Mucosa of descending colon (tissue), 3 donors: Measurements from ENCODE around the gene FAM163A. TPM values are rescaled to one million over a fixed set of nuclear protein-coding genes. Genes with fewer than 3 reads are reported as not detected.

Experiments used
- ATAC-seq: fragments of 200-7000 bp; cut with Tn5 transposase; one replicate; pipeline ENCODE4 v1.9.1; 2020; ENCODE audit warnings: mild to moderate bottlenecking, moderate library complexity
- DNase-seq, 3 donors: peaks; one replicate each; pipeline ENCODE4 v3.0.0-alpha.2; 2020
- H3K36me3 ChIP-seq: fragments of 200-600 bp; one replicate; pipeline ENCODE4 v1.8.0; 2021; ENCODE audit warnings: low read depth, mild to moderate bottlenecking
- H3K4me1 ChIP-seq: fragments of 200-600 bp; one replicate; pipeline ENCODE4 v1.8.0; 2021; ENCODE audit warnings: low read depth, mild to moderate bottlenecking
- H3K4me3 ChIP-seq: fragments of 200-600 bp; one replicate; pipeline ENCODE4 v1.8.0; 2021; ENCODE audit warnings: mild to moderate bottlenecking
- H3K9me3 ChIP-seq: fragments of 200-600 bp; one replicate; pipeline ENCODE4 v1.8.0; 2021; ENCODE audit warnings: mild to moderate bottlenecking
- CTCF ChIP-seq: fragments of 200-600 bp; IDR thresholded peaks from one replicate; pipeline ENCODE4 v1.8.0; 2022; ENCODE audit warnings: antibody characterized with exemption, mild to moderate bottlenecking
- intact Hi-C, 2 donors: fragments of 100-400 bp; cut with DNase I in 1 of 2; cut with micrococcal nuclease in 1 of 2; formaldehyde crosslinking; loops; one replicate each; pipeline versions ENCODE4 v1.11.0 to v1.11.1; 2022; cut with DNase I, micrococcal nuclease
- total RNA-seq, 3 donors: library from RNA; stranded (reverse); fragmentation: NEBNext Ultra II Directional in 2 of 3; extraction: Animal tissue kit (Norgen Biotek cat#: 25700) in 2 of 3; gene quantifications; one replicate each; pipeline versions ENCODE4 v1.2.1 to v1.2.4, GENCODE V29; 2021 to 2023
- donor health status: DM: no; HTN: no; CAD: no; lungs with moderate emphysema.
- donor health status: DM: no; HTN: no; CAD: no.
- donor health status: DM: no; HTN: yes; CAD: no.

Gene FAM163A
- total RNA-seq, 3 donors from 2014 or later: 0.31 to 1.6 (median 0.32) TPM

DNA sequence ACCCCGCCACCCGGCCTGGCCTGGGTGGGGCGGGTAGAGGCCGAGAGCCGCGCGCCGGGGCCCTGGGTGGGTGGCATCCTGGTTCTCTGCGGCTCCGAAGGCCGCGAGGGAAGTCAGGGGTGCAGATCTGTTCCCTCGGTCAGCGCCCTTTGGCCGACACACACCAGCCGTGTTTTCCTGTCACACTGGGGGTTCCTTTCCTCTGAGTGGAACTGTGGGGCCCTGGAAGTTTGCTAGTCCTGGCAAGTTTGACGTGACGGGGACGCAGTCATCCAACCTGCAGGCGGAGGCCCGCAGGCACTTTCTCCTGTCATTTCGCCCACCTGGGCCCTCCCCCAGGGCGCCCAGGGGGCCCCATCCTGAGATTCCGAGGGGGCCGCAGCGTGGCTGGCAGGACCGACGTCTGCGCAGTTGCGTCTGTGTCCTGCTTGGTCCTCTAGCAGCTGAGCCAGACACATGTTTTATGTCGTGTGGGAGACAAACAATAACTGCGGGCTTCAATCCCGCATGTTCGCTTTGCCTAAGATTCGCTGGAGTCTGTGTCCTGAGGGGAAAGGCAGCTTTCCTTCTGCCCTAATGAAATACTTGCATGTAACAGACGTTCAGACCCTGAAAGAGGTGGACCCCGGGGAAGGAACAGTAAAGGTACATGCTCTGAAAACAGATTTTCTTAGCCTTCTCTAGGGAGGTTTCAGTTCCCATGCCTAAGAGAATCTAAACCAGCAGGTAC, 1.5 kb downstream of the FAM163A start:
- ATAC-seq: no peak
- Histone ChIP-seq H3K36me3 (no peaks in the 10 kb centered on the region), H3K9me3 (no peaks in the 10 kb centered on the region), H3K4me3 (no peak overlapping the region), H3K4me1 (peaks cover 15% of the 10 kb centered on the region)
- DNase-seq: no peak
- intact Hi-C loops: no loop called here
- no peak for TF ChIP-seq CTCF

- no peaks in the 10 kb centered on the region for H3K9me3 ChIP-seq
- intact Hi-C loops: no loop called here
- H3K36me3 ChIP-seq: no peaks in the 10 kb centered on the region
- H3K4me1 ChIP-seq: peaks cover 15% of the 10 kb centered on the region
- no peak overlapping the region for H3K4me3 ChIP-seq
- no peak for TF ChIP-seq CTCF
- DNase-seq (no peak), ATAC-seq (no peak)
Observed at GRCh38 chr1:179745131-179745611, 2.1 kb downstream of the FAM163A start.

GRCh38 chr1:179745743-179746142, 2.7 kb downstream of the FAM163A start:
- no peak overlapping the region for H3K4me3 ChIP-seq
- TF ChIP-seq CTCF: no peak
- no peak for DNase-seq
- no peaks in the 10 kb centered on the region for H3K9me3 ChIP-seq
- no peak for ATAC-seq
- intact Hi-C loops: no loop called here
- peaks cover 15% of the 10 kb centered on the region for H3K4me1 ChIP-seq
- H3K36me3 ChIP-seq: no peaks in the 10 kb centered on the region

- no peak for TF ChIP-seq CTCF
- DNase-seq: no peak
- ATAC-seq: no peak
- Histone ChIP-seq H3K36me3 (no peaks in the 10 kb centered on the region), H3K4me1 (peaks cover 15% of the 10 kb centered on the region), H3K9me3 (no peaks in the 10 kb centered on the region), H3K4me3 (no peak overlapping the region)
- intact Hi-C loops: no loop called here
Observed at GRCh38 chr1:179747611-179748010, 4.5 kb downstream of the FAM163A start.

DNA sequence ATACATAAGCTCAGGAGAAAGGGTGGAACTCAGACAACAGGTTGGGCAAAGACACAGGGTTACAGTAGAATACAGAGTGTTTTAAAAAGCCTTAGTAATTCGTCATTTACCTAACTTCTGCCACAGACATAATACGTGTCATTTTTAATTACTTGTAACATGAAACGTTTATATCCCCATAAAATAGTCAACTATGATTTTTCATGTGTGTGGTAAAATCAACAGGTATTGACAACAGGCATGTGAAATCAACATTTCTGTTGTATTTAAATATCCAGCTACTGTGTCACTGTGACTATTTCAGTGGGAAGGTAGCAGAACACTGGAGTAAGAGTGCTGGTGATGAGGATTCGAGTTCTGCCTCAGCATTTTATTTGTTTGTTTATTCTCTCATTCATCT, 5.7 kb downstream of the FAM163A start:
- Histone ChIP-seq H3K4me1 (peaks cover 5% of the 10 kb centered on the region), H3K36me3 (no peaks in the 10 kb centered on the region), H3K4me3 (no peak overlapping the region), H3K9me3 (no peaks in the 10 kb centered on the region)
- ATAC-seq: no peak
- intact Hi-C loops: no loop called here
- no peak for DNase-seq
- no peak for TF ChIP-seq CTCF

DNA sequence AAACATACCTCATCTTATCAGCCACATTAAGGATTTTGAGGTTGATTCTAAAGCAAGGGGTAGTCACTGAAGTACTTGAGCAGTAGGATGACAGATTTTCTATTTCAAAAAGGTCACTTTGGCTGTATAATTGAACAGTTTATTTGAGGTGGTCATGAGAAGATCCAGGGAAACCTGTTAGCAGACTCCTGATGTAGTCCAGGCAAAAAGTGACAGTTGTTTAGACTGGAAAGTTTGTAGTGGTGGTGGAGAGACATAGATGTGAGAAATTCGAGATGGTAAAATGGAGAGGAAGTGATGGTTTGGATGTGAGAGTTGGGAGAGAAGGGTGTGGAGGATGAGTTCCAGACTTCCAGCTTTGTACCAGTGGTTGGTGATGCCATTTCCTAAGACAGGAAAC, 7.5 kb downstream of the FAM163A start:
- Histone ChIP-seq H3K4me1 (no peaks in the 10 kb centered on the region), H3K4me3 (no peak overlapping the region), H3K36me3 (no peaks in the 10 kb centered on the region), H3K9me3 (no peaks in the 10 kb centered on the region)
- no peak for DNase-seq
- intact Hi-C loops: no loop called here
- no peak for TF ChIP-seq CTCF
- no peak for ATAC-seq
